NCI-H1417 (cell line): ENCODE results near the gene GPR4.

Source experiments
- DNase-seq, 3 experiments: peaks; one replicate each; lab custom pipeline; 2025; lab: John Stamatoyannopoulos, UW

The GPR4 gene

DNA sequence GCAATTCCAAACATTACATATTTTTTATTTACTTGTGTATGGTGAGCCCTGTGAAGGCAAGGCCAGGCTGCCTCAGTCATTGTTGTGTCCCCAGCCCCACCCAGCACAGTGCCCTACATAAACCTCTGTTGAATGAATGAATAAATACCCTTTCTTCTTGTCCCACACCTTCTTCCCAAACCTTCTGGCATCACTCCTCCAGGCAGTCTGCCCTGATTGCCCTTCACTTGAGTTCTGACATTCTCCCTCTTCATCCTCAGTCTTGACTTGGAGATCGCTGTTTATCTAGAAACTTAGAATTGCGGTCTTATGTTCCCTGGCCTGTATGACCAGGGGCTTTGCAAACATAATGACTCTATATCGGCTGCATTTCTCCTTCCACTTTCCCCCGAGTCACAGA is 12.2 kb downstream of the GPR4 start:
- DNase-seq = no peak

DNA sequence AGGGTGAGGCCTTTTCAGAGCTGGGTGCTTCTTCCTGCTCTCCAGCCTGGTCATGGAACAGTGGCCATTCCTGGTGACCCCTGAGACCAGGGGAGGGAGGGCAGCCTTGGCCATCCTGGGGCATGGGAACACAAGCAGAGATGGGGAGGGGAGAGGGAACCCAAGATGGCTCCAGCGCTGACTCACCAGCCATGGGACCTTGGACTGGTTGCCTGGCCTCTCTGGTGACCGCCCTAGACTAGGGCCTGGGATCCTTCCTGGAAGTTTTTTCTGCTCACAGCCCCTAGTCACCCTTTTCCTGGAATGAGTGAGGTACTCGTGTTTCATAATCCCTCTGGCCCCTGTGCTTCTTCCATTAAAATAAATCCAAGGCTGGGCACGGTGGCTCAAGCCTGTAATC is 14.1 kb downstream of the GPR4 start:
- DNase-seq = no peak

DNA sequence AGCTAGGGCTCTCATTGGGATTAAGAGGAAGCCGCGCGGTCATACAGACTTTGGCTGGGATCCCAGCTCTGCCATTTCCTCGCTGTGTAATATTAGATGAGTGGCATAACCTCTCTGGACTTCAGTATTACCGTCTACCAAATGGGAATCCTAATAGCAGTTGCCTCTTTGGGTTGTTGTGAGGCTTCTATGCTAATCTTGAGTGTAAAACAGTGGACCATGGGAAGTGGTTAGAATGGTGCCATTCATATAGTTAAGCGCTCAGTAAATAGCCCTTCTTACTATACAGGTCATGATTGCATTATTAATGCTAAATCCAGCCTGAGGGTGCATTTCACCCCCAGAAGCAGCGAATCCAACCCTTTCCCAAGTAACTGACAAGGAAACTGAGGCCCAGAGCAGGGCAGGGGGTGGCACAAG is 16.8 kb downstream of the GPR4 start:
- no peak for DNase-seq

DNA sequence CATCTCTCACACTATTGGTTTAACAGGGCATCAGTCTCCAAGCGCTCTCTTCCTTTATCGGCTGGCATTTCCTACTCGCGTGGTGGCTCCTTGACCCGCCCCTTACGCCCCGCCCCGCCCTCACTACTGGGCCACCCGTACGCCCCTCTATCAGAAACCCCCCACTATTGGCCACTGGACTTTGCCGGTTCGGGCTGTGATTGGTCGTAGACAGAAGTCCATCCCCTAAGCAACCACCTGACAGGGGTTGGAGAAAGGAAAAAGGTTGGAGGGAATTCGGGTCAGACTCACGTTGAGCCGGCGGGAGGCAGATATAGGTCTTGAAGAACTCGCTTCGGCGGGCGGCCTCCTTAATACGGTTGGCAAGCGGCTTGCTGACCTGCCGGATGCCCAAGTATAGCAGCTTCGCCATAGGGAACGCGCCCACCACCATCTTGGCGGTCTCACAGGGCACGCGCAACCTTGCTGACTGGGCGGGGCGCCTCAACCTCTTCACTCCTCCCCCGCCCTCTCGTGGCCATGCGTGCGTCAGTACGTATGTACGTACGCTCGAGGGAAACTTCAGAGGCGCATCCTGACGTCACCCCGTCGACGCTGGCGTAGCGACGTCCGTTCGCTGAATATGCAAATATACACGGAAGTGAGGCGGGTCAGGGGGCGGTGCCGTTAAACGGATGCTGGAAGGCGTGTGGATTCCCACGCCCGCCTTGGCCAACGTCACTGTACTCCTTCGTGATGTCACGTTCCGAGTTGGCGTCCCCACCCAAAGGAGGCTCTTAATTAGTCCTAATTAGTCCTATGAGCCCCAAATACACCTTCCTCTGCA is 17.5 kb downstream of the GPR4 start, which contains the start of gene OPA3:
TSS of gene OPA3 (minus strand) at position 471 of the 826 bp plus-strand sequence. CDS start at position 433, 38 bp downstream.
- DNase-seq = peak; percentile 98 to 100 (median 99)

DNA sequence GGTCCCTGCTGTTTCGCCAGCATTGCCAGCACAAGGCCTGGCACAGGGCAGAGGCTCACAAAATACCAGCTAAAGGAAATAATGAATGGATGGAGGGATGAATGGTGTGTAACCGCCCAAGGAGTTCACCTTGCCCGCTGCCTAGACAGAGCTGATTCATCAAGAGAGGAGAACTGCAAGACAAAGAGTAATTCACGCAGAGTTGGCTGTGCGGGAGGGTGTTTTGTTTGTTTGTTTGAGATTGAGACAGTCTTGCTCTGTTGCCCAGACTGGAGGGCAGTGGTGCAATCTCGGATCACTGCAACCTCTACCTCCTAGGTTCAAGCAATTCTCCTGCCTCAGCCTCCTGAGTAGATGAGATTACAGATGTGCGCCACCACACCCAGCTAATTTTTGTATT is 20.4 kb downstream of the GPR4 start:
- DNase-seq = no peak

DNA sequence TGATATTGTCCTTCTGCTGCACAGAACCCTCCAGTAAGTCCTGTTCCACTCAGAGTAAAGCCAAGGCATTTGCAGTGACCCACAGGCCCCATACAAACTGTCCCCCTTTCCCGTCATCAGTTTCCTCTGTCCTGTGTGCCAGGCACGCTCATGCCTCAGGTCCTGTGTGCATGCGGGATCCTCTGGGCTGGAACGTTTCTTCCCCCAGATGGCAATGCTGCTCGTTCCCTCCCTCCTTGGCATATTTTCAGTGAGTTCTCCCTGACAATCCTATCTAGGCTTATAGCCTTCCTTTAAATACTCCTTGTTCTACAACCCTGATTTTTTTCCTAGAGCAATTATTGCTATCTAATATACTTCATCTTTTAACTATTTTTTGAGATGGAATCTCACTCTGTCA is 23.2 kb downstream of the GPR4 start:
- DNase-seq = no peak

DNA sequence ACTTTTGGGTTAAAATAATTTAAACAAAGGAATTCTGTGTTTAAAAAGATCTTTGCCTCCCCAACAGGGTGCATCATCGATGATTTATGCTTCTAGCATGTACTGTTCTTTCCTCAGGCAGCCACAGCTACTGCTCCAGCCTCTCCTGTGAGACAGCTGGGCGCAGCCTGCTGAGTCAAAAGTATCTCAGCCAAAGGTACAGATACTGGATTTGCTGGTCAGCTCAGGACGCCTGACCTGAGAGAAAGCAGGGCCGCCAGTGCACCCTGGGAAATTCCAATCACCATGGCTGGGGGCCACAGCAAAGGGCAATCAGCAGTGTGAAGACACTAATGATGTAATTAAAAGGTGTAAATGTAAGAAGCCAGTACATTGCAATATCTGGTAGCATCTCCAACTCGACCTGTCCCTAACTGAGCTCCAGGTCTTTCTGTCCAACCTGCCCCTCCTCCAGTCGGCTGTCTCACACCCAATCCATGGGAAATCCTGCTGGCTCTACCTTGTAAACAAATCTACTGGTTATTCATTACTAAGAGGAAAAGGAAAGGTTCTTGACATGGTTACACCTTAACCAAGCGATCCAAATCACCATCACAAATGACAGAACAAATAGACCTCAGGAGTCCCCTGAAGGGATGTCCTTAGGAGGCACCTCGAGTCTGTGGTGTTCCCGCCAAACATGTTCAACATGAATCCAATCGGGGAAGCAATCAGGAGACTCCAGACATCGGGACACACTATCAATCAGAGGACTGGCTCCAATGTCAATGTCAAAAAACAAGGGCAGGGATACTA is 24.7 kb downstream of the GPR4 start:
- DNase-seq = no peak

DNA sequence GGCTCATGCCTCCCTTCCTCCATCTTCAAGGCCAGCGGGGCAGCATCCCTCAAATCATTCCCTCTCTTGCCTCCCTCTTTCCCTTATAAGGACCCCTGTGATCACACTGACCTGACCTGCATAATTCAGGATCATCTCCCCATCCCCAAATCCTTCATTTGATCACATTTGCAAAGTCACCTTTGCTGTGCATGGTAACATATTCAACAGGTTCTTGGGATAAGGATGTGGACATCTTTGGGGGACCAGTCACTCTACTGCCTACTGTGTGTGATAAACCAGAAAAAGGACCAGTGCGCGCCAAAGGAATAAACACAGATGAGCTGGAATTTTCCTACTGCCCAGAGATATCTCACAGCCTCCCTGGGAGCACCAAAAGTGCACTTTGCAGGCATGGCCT is 25.3 kb downstream of the GPR4 start:
- DNase-seq = no peak

DNA sequence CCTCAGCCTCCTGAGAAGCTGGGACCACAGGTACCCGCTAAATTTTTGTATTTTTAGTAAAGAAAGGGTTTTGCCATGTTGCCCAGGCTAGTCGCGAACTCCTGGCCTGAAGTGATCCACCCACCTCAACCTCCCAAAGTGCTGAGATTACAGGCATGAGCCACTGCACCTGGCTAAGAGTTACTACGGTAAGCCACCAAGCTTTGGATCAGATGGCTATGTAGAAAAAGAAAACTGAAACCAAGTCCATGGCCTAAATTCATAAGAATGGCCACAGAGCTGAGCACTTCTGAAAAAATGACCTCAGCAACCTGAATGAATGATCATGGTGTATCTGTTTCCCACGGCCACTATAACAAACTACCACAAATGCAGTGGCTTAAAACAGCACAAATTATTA is 26.8 kb downstream of the GPR4 start:
- no peak for DNase-seq

DNA sequence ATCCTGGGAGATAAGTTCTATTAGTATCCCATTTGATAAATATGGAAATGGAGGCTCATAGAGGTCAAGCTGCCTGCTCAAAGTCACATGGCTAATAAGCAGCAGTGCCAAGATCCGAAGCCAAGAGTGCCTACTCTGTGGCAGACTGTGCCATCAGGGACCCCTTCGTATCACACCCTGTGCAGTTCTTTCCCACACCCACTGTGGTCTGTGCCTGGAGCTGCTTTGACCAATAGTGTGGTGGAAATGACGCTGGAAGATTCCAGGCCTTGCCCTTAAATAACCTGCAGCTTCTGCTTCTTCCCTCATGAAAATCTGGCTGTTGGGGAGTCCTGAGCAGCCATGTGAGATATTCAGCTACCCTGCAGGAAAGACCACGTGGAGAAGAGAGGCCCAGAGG is 27.5 kb downstream of the GPR4 start:
- DNase-seq = no peak

DNA sequence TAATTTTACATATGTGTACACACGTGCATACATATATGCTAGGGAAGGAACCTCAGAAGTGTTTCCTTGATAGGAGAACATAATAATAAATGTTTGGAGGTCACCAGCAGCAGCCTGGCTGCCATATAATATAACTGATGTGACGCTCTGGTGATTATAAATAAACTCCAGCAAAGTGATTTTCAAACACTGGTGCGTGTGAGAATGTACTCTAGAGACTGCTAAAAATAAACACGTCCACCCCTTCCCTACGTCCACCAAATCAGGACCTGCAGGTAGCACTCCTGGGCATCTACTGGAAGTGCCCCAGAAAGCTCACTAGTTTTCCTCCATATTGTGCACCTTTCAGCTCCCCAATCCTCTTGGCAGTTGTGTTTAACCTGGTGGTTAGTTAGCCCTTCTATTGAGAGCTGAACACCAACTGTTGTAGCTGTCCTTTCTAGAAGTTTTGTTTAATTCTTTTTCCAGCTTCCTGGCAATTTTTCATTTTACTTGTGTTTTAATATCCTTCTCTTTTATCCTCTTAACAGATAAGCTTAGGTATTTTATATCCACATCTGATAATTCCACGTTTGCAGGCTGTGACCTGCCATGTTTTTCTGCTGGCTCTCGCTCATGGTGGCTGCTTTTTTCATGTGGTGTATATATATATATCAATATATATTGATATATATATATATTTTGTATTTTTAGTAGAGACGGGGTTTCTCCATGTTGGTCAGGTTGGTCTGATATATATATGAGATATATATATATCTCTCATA is 30.4 kb downstream of the GPR4 start:
- DNase-seq = no peak

DNA sequence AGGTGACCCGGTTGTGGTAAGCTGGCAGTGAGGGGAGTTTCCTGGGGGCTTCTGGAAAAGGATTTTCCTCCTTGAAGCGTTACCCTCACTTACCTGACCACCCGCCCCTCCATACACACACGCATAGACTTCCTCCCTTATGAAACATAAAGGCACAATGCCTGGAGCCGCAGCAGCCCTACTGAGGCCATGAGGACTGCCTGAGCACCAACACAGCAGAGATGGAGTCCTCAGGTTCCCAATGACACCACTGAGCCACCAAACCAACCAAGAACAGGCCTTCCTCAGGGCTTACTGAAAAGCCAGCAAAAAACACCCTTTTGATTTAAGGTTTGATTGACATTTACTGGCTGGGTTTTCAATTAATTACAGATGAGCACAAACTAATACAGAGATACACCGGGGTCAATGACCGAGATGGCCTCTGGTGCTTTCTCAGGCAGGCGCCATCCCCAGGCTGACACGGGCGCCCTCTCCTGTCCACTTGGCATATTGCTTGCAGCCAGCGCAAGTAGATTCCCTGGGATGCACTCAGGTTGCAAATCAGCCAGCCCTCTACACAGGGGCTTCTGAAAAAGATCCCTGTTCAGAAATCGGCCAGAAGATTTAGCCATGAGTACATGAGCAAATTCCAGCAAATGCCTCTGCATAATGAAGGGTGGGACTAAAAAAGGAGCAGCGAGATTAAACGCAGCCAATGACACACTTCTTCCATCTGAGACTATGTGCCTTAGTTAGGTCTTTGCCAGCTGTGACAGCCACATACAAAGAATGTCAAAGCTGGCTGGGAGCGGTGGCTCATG is 32.2 kb downstream of the GPR4 start:
- DNase-seq = no peak

DNA sequence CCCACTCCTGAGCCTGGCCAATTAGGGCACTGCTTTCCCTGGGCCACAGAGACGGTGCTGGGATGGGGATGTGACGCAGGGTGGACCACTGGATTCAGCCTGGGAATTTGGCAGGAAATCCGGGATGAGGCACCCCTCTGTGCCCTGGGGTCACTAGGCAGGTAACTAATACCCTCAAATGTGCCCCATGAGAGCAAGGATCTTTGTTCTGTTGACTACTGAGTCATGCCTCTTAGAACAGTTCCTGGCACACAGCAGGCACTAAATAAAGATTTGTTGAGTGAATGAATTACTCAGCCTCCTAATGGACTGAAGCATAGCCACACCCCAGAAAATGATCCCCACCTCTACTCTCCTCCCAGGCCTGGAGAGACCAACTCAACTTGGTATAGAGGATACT is 33.3 kb downstream of the GPR4 start:
- DNase-seq = no peak

DNA sequence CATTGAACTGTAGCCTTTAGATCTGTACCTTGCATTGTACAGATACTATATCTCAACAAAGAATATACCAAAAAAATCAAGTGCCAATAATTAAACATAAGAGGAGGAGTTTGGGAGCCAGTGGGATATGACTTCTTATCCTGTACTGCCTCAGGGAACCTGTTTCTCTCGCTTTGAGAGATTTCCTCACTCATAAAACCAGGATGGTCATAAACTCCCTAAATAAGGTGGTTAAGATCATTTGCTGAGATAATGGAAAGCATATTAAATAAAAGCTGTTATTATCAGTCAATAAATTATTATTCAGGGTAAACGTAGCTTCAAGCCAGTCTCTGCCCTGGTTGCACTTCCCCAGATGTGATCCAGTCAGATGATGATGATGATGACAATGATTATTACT is 34.4 kb downstream of the GPR4 start:
- DNase-seq = no peak

DNA sequence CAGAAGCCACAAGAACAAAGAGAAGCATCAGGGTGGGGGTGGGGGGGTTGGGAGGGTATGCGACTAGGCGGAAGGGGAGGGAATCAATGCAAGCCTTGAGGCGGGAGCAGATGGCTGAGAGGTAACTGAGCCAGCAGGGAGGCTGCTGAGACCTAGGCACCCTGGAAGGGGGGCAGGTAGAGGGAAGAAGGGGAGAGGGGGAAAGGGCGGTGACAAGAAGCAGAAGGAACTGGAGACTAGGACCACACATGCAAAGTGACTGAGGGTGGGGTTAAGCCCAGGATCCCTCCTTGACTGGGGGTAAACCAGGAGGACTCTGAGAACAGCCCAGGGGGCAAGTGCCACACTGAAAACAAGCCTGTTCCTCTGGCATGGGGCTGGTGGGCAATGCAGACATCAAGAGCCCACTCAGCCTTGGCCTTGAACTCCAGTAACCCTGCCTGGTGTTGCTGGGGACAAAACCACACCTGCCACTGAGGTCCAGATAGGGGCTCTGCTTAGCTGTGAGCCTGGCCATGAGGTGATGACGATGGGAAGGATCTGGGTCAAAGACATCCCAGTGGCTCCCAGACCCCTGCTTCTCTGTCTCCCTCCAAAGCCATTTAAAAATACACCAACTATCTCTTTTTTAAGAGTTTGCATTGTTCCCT is 37.8 kb downstream of the GPR4 start:
- DNase-seq = no peak

DNA sequence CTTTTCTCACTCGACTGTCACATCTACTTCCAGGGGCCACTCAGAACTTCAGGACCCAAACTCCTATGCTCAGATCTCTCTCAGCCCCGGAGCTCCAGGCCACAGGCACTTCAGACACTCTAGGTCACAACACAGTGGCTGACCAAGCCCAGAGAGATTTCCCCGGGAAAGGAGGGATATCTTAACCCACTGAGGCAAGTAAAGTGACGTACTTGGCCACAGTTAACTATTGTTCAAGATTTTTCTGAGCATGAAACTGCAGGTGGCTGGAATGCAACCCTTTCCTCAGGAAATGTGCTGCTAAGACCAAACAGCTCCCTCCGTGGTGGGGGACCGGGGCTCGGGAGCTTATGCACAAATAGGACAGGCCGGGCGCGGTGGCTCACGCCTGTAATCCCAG is 41.3 kb downstream of the GPR4 start:
- DNase-seq = no peak

DNA sequence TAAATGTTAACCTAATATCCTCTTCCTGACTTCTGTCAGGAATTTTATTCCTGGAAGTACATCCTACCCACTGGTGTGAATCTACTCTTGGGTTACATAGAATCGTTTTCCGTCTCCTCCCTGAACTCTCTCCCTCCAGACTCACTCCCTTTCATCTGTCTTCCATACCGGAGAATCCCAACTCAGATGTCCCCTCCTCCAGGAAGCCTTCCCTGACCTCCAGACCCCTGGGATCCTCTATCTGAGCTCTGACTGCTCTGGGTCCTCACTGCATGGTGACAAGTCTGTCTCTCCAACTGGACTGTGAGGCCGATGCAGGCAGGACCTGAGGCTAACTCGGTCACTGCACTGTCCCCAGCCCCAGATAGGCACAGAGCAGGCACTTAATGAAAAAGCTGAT is 42.0 kb downstream of the GPR4 start:
- no peak for DNase-seq

DNA sequence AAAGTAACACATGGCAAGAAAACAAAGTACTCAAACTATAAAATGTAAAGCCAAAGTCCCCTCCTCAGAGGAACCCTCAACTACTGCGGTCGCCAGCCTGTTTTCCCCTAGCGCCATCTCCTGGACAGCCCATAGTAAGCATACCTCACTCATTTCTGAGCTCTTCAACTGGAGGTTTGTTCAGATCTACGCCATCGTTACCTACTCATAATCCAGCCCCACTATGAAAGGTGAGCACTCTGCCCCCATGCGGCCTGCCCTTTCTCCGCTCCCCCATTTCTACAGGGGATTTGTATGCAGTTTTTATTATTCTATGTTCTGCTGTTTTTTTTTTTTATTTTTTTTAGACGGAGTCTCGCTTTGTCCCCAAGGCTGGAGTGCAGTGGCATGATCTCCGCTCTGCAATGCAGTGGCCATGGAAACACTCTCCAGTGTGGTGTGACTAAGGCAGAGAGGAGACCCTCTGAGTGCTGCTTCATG is 43.6 kb downstream of the GPR4 start:
- DNase-seq = peak in 1 of 3 experiments; percentile 5

DNA sequence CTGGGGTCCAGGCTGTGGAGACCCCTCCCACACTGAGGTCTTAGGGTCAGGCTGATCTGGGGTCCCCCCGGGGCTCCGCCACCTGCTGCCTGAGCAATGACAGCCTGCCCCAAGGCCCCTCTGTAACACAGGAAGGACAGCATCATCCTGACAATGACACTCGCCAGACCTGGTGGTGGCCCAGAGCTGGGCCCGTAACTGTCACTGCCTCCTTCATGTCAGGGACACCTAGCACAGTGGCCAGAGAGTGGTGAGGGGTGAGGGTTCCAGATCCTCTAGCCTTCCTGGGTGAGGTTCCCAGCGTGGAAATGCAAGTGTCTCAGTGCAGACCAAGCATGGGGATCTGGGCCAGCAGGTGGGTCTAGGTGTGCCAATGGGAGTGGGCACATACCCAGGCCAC is 45.2 kb downstream of the GPR4 start:
- no peak for DNase-seq

DNA sequence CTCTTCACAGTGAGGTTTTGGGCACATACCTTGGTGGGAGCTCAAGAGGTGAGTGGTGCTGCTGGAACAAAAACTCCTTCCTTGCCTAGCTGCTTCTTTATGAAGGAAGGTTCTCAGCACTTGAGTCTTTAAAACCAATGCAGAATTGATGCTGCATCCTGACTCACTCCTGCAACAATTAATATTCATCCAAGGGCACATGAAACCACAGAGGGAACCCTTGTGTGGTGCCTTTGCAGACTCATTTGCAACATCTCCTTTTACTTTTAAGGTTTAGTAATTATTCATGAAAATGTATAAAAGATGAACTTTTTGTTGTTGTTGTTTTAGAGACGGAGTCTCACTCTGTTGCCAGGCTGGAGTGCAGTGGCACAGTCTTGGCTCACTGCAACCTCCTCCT is 47.5 kb downstream of the GPR4 start:
- DNase-seq = no peak

DNA sequence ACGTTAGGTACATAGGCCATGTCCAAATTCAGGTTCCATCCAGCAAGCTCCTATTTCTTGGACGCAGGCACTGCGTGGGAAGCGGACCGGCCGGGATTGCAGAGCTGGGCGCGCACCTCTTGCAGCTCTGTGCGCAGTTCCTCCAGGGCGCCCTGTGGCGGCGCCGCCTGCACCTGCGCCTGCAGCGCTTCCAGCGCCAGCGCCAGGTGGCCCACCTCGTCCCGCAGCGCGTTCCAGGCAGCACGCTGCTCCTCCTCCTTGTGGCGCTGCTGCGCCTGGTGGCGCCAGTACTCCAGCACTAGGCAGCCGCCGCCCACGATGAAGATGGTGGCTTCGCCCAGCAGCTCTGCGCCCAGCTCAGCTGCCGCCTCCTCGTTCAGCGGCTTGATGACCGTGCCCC is 48.5 kb downstream of the GPR4 start:
- no peak for DNase-seq
